PC-3 (cell line): ENCODE results near the gene KANK4. TPM values are rescaled to one million over a fixed set of nuclear protein-coding genes. Genes with fewer than 3 reads are reported as not detected.

ENCODE experiments used
- ATAC-seq: fragments of 200-7000 bp; cut with Tn5 transposase; 2 replicates; pipeline ENCODE4 v1.9.1; 2020; ENCODE audit warnings: mild to moderate bottlenecking, moderate library complexity
- BruUV-seq: library from RNA; stranded (reverse); fragments of 400-500 nt; replicated peaks from 2 replicates; lab custom pipeline; 2021; lab: Mats Ljungman, UMichigan
- CTCF ChIA-PET: fragments of 300-600 bp; sonication (Branson Sonifier 250); formaldehyde crosslinking; loops from one replicate; lab custom pipeline; 2022; ENCODE audit warnings: antibody characterized with exemption; lab: Charles Lee
- POLR2A ChIA-PET: fragments of 300-600 bp; sonication (Branson Sonifier 250); formaldehyde crosslinking; loops from one replicate; lab custom pipeline; 2022; ENCODE audit warnings: antibody characterized with exemption; ENCODE audit not compliant: unreplicated experiment; lab: Charles Lee
- DNase-seq: peaks from one replicate; pipeline ENCODE4 v3.0.0-alpha.2; 2015
- H2AFZ ChIP-seq: fragments of 300-600 bp; sonication (generic); 2 replicates; pipeline ENCODE4 v1.6.0; 2016; ENCODE audit warnings: antibody characterized with exemption, low read length
- H3F3A ChIP-seq: fragments of 300-600 bp; sonication (generic); one replicate; pipeline ENCODE4 v1.6.0; 2017; ENCODE audit warnings: antibody characterized with exemption, low read length, control low read depth, mild to moderate bottlenecking; ENCODE audit not compliant: unreplicated experiment
- H3K27ac ChIP-seq: fragments of 300-600 bp; sonication (generic); 2 replicates; pipeline ENCODE4 v1.5.1; 2016; ENCODE audit warnings: mild to moderate bottlenecking, low read length
- H3K27me3 ChIP-seq: fragments of 300-600 bp; sonication (generic); 2 replicates; pipeline ENCODE4 v1.6.1; 2016; ENCODE audit warnings: low read length, mixed read lengths
- H3K36me3 ChIP-seq: fragments of 300-600 bp; sonication (generic); 2 replicates; pipeline ENCODE4 v1.6.1; 2016; ENCODE audit warnings: low read depth, mixed run types, low read length, mixed read lengths
- H3K4me1 ChIP-seq: fragments of 300-600 bp; sonication (generic); 2 replicates; pipeline ENCODE4 v1.5.1; 2016; ENCODE audit warnings: low read length; ENCODE audit not compliant: insufficient read depth
- H3K4me2 ChIP-seq: fragments of 300-600 bp; sonication (generic); 2 replicates; pipeline ENCODE4 v1.6.0; 2016; ENCODE audit warnings: low read length
- H3K4me3 ChIP-seq: fragments of 300-600 bp; sonication (generic); 2 replicates; pipeline ENCODE4 v1.5.1; 2016; ENCODE audit warnings: mild to moderate bottlenecking, low read length, mixed read lengths
- H3K79me2 ChIP-seq: fragments of 300-600 bp; sonication (generic); 2 replicates; pipeline ENCODE4 v1.6.1; 2017; ENCODE audit warnings: low read length, mixed read lengths
- H3K9ac ChIP-seq: fragments of 300-600 bp; sonication (generic); 2 replicates; pipeline ENCODE4 v1.6.0; 2016; ENCODE audit warnings: mild to moderate bottlenecking, low read length
- H3K9me2 ChIP-seq: fragments of 300-600 bp; sonication (generic); replicated peaks from 2 replicates; pipeline ENCODE4 v1.6.1; 2016; ENCODE audit warnings: mixed run types, low read length, mixed read lengths
- H3K9me3 ChIP-seq: fragments of 300-600 bp; sonication (generic); 2 replicates; pipeline ENCODE4 v1.6.1; 2016; ENCODE audit warnings: low read length, mixed read lengths
- H4K20me1 ChIP-seq: fragments of 300-600 bp; sonication (generic); 2 replicates; pipeline ENCODE4 v1.6.1; 2016; ENCODE audit warnings: low read length, mixed read lengths
- EZH2 ChIP-seq: fragments of 300-600 bp; sonication (generic); IDR thresholded peaks from one replicate; pipeline ENCODE4 v1.6.1; 2017; ENCODE audit warnings: antibody characterized with exemption, mild to moderate bottlenecking, low read length; ENCODE audit not compliant: unreplicated experiment
- EZH2phosphoT487 ChIP-seq: fragments of 300-600 bp; sonication (generic); IDR thresholded peaks from 2 replicates; pipeline ENCODE4 v1.6.1; 2018; ENCODE audit warnings: mild to moderate bottlenecking, antibody characterized with exemption, low read length, borderline replicate concordance
- intact Hi-C: fragments of 100-400 bp; cut with micrococcal nuclease; formaldehyde crosslinking; loops from 2 replicates; pipeline ENCODE4 v1.9.0; 2023
- total RNA-seq: library from RNA; depleted of rRNA; stranded (reverse); fragments of >200 nt; gene quantifications from 2 replicates; pipeline ENCODE4 v1.2.3, GENCODE V29; 2014
- TF ChIP-seq, protein P1 (sequence below): fragments of 300-600 bp; sonication (generic); conservative IDR thresholded peaks from 2 replicates; pipeline ENCODE4 v1.5.1; 2017; ENCODE audit warnings: antibody characterized with exemption, low read depth, mild to moderate bottlenecking, low read length

KANK4 gene
- total RNA-seq, 1 experiment from 2014 or later: not detected

DNA sequence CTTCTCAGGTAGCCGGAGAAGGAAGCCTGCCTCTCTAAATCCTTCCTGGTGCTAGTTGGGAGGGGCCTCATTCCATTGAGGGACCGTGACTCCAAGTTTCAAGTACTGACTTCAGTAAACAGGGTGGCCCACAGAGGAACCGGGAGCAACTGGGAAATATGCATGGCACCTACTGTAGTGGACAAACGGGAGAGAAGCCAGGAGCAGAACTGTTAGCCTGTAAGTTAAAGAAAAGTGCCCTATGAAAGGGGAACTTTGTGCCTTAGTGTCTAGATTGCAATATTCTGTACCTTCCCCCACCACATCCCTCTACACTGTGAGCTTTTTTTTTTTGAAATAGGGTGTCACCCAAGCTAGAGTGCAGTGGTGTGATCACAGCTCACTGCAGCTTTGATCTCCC is 33.2 kb upstream of the KANK4 start:
- Histone ChIP-seq H2AFZ (no peak overlapping the region), H4K20me1 (no peaks in the 10 kb centered on the region), H3K4me2 (no peak overlapping the region), H3F3A (no peaks in the 10 kb centered on the region), H3K27me3 (no peaks in the 10 kb centered on the region), H3K4me3 (no peak overlapping the region), H3K79me2 (no peaks in the 10 kb centered on the region), H3K9me3 (no peaks in the 10 kb centered on the region), H3K36me3 (no peaks in the 10 kb centered on the region), H3K9ac (no peak overlapping the region), H3K9me2 (no peaks in the 10 kb centered on the region), H3K4me1 (peaks cover 4% of the 10 kb centered on the region; the same call in 1 of the 2 replicates), H3K27ac (no peak overlapping the region)
- intact Hi-C loops: no loop called here
- no TSS peak for BruUV-seq
- ChIA-PET POLR2A (no interaction called here), CTCF (no interaction called here)
- DNase-seq (no peak), ATAC-seq (no peak)
- TF ChIP-seq, protein P1, sequence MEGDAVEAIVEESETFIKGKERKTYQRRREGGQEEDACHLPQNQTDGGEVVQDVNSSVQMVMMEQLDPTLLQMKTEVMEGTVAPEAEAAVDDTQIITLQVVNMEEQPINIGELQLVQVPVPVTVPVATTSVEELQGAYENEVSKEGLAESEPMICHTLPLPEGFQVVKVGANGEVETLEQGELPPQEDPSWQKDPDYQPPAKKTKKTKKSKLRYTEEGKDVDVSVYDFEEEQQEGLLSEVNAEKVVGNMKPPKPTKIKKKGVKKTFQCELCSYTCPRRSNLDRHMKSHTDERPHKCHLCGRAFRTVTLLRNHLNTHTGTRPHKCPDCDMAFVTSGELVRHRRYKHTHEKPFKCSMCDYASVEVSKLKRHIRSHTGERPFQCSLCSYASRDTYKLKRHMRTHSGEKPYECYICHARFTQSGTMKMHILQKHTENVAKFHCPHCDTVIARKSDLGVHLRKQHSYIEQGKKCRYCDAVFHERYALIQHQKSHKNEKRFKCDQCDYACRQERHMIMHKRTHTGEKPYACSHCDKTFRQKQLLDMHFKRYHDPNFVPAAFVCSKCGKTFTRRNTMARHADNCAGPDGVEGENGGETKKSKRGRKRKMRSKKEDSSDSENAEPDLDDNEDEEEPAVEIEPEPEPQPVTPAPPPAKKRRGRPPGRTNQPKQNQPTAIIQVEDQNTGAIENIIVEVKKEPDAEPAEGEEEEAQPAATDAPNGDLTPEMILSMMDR: no peak
- TF ChIP-seq EZH2: no peak
- no peak for TF ChIP-seq EZH2phosphoT487

DNA sequence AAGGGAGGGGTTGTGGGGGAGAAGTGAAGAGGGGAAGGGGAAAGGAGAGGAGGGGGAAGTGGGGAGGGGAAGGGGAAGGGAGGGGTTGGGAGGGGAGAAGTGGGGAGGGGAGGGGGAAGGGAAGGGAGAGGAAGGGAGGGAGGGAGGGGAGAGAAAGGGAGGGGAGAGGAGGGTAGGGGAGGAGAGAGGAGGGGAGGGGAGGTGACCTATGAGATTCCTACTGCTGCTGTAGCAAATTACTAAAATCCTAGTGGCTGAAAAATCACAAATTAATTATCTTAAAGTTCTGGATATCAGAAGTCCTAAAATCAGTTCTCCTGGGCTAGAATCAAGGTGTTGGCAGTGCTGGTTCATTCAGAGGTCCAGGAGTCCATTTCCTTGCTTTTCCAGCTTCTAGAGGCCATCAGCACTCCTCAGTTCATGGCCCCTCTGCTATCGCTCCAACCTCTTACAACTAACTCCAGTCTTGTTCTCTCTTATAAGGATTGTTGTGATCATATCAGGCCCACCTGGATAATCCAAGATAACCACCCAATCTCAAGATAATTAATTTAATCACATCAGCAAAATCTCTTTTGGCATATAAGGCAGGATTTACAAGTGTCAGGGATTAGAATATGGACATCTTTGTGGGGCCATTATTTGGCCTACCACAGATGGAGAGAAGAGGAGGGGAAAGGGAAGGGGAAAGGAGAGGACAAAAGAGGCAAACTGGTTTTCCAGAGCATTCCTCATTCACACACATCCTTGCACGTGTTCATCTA is 30.4 kb upstream of the KANK4 start:
- Histone ChIP-seq H3K4me2 (no peak overlapping the region), H3K9me2 (no peaks in the 10 kb centered on the region), H3K4me1 (no peaks in the 10 kb centered on the region), H3K9ac (no peak overlapping the region), H2AFZ (no peak overlapping the region), H4K20me1 (no peaks in the 10 kb centered on the region), H3F3A (no peaks in the 10 kb centered on the region), H3K27me3 (no peaks in the 10 kb centered on the region), H3K79me2 (no peaks in the 10 kb centered on the region), H3K36me3 (no peaks in the 10 kb centered on the region), H3K27ac (no peak overlapping the region), H3K9me3 (no peaks in the 10 kb centered on the region), H3K4me3 (no peak overlapping the region)
- ChIA-PET POLR2A (no interaction called here), CTCF (no interaction called here)
- DNase-seq (no peak), ATAC-seq (no peak)
- intact Hi-C loops: no loop called here
- TF ChIP-seq EZH2phosphoT487 (no peak), EZH2 (no peak)
- TF ChIP-seq, protein P1: no peak
- BruUV-seq: no TSS peak

DNA sequence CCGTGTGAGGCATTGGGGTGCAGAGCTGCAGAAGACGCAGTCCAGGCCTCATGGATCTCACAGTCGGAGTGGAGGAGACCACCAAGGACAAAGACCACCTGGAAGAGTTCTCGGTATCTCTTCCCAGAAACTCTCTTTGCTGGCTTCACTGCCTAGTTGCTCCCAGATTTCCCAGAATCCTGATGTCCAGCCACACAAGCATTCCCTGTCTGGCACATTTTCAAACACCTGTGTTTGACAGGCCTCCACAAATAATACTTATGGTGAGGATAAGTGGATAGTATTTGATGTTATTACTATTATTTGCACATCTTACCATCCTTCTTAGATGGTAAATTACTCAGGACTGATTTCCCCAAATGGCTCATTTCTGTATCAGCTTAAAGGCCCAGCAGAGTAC is 27.7 kb upstream of the KANK4 start:
- ATAC-seq: no peak
- Histone ChIP-seq H2AFZ (no peak overlapping the region), H3K27me3 (no peaks in the 10 kb centered on the region), H3K9ac (no peak overlapping the region), H3K27ac (no peak overlapping the region), H3K4me2 (no peak overlapping the region), H3K79me2 (no peaks in the 10 kb centered on the region), H3K4me1 (no peaks in the 10 kb centered on the region), H4K20me1 (no peaks in the 10 kb centered on the region), H3K36me3 (no peaks in the 10 kb centered on the region), H3F3A (no peaks in the 10 kb centered on the region), H3K4me3 (no peak overlapping the region), H3K9me3 (no peaks in the 10 kb centered on the region), H3K9me2 (no peaks in the 10 kb centered on the region)
- no TSS peak for BruUV-seq
- TF ChIP-seq, protein P1: no peak
- TF ChIP-seq EZH2: no peak
- no peak for TF ChIP-seq EZH2phosphoT487
- ChIA-PET POLR2A (no interaction called here), CTCF (no interaction called here)
- no peak for DNase-seq
- intact Hi-C loops: no loop called here
